Smooth muscle cell (in vitro differentiated cells): ENCODE measurements around the gene RAB40B. TPM values are rescaled to one million over a fixed set of nuclear protein-coding genes. Genes with fewer than 3 reads are reported as not detected.
"Not testable (repeated sequence)": the region's sequence is repeated elsewhere in the genome, so short reads cannot be mapped to it uniquely, and the experiment has no call there.

Experiments used
- DNase-seq: peaks from one replicate; lab custom pipeline; 2025; ENCODE audit not compliant: unreplicated experiment; lab: John Stamatoyannopoulos, UW
- H2AFZ ChIP-seq: fragments of 200-600 bp; sonication (generic); 2 replicates; pipeline ENCODE4 v1.6.0; 2016; ENCODE audit warnings: antibody characterized with exemption, low read depth, mild to moderate bottlenecking
- H3F3A ChIP-seq: fragments of 200-600 bp; sonication (generic); 2 replicates; pipeline ENCODE4 v1.6.0; 2017; ENCODE audit warnings: antibody characterized with exemption, low read depth
- H3K27ac ChIP-seq: fragments of 200-600 bp; sonication (generic); 2 replicates; pipeline ENCODE4 v1.5.1; 2016; ENCODE audit warnings: low read depth, mild to moderate bottlenecking
- H3K27me3 ChIP-seq: fragments of 200-600 bp; sonication (generic); 2 replicates; pipeline ENCODE4 v1.6.1; 2016; ENCODE audit warnings: low read depth, mild to moderate bottlenecking
- H3K36me3 ChIP-seq: fragments of 200-600 bp; sonication (generic); 2 replicates; pipeline ENCODE4 v1.5.1; 2016; ENCODE audit warnings: low read depth
- H3K4me1 ChIP-seq: fragments of 200-600 bp; sonication (generic); 2 replicates; pipeline ENCODE4 v1.5.1; 2016; ENCODE audit warnings: low read depth
- H3K4me2 ChIP-seq: fragments of 200-600 bp; sonication (generic); 2 replicates; pipeline ENCODE4 v1.6.0; 2016; ENCODE audit warnings: mild to moderate bottlenecking
- H3K4me3 ChIP-seq: fragments of 200-600 bp; sonication (generic); 2 replicates; pipeline ENCODE4 v1.5.1; 2016; ENCODE audit warnings: mild to moderate bottlenecking
- H3K79me2 ChIP-seq: fragments of 200-600 bp; sonication (generic); 2 replicates; pipeline ENCODE4 v1.6.0; 2016; ENCODE audit warnings: low read depth, mild to moderate bottlenecking
- H3K9ac ChIP-seq: fragments of 200-600 bp; sonication (generic); 2 replicates; pipeline ENCODE4 v1.6.0; 2016; ENCODE audit warnings: low read depth
- H3K9me3 ChIP-seq: fragments of 200-600 bp; sonication (generic); replicated peaks from 2 replicates; pipeline ENCODE4 v1.5.1; 2016; ENCODE audit warnings: low read depth
- H4K20me1 ChIP-seq: fragments of 200-600 bp; sonication (generic); 2 replicates; pipeline ENCODE4 v1.6.0; 2016; ENCODE audit warnings: low read depth
- WGBS: methylation state at CpG from one replicate; pipeline ENCODE4 v1.1.7; 2016; ENCODE audit warnings: low lambda C conversion rate; 5-methylcytosine and 5-hydroxymethylcytosine counted together
- polyA plus RNA-seq: library from polyadenylated mRNA; unstranded; fragments of >200 nt; fragmentation: Nextera tagmentation; extraction: Ambion mirVana; gene quantifications from 2 replicates; pipeline ENCODE4 v1.2.1, GENCODE V29; 2016
- total RNA-seq: library from RNA; depleted of rRNA; stranded (reverse); fragments of >200 nt; gene quantifications from 2 replicates; pipeline ENCODE4 v1.2.3, GENCODE V29; 2014
- TF ChIP-seq, protein P1 (sequence below): fragments of 200-600 bp; sonication (generic); IDR thresholded peaks from 2 replicates; pipeline ENCODE4 v1.5.1; 2017; ENCODE audit warnings: borderline replicate concordance, mild to moderate bottlenecking, antibody characterized with exemption; ENCODE audit not compliant: insufficient read depth, poor library complexity, severe bottlenecking

RAB40B gene, protein sequence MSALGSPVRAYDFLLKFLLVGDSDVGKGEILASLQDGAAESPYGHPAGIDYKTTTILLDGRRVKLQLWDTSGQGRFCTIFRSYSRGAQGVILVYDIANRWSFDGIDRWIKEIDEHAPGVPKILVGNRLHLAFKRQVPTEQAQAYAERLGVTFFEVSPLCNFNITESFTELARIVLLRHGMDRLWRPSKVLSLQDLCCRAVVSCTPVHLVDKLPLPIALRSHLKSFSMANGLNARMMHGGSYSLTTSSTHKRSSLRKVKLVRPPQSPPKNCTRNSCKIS
- total RNA-seq (5.6 and 12.0 TPM in 2 replicates), polyA plus RNA-seq (16.0 and 20.5 TPM in 2 replicates)

DNA sequence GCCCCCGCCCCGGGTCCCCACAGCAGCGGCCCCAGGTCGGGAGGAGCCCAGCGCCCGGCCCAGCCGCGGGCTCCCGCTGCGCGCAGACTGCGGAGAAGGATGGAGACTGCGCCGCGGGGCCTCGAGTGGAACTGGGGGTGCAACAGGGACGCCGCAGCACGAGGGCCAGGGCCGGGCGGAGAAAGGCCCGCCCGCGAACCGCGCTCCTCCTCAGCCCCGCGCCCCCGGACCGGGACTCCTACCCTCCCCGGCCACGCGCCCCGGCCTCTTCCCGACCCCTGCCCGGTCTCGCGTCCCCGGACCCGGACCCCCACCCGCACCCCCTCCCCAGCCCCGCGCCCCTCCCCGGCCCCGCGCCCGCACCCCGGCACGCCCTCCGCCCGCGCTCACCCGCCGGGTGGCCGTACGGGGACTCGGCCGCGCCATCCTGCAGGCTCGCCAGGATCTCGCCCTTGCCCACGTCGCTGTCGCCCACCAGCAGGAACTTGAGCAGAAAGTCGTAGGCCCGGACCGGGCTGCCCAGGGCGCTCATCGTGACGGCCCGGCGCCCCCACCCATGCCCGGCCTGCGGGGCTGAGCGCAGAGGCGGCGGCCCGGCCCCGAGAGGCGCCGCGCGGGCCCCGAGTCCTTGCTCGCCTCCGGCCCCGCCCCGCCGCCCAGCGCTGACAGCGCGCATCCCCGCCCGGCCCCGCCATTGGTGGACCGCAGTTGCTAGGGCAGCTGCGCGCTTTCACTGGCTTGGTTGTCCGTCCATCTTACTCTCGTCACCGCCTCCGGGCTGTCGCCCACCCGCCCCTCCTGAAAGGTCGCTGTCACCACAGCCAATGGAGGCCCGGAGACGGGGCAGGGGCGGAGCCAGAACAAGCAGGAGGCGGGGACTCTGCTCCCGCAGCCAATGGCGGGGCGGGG is at the start of gene RAB40B:
Gene RAB40B (minus strand): TSS at position 634 of the 909 bp plus-strand sequence. CDS start 102 bp downstream, at position 532.
- Histone ChIP-seq H2AFZ (peak within 1 kb of the TSS; percentile 90), H3K4me3 (peak within 1 kb of the TSS; percentile 86), H3K79me2 (peaks cover 10% of the 10 kb centered on the region), H4K20me1 (no peaks in the 10 kb centered on the region), H3F3A (no peaks in the 10 kb centered on the region), H3K4me2 (peak within 1 kb of the TSS; percentile 99), H3K27me3 (no peaks in the 10 kb centered on the region), H3K9ac (no peak within 1 kb of the TSS), H3K9me3 (no peaks in the 10 kb centered on the region), H3K4me1 (peaks cover 7% of the 10 kb centered on the region), H3K36me3 (no peaks in the 10 kb centered on the region), H3K27ac (no peak within 1 kb of the TSS)
- WGBS: 2% methylated on average over 27 of the region's 112 CpGs
- peak; percentile 95 for DNase-seq
- TF ChIP-seq, protein P1, sequence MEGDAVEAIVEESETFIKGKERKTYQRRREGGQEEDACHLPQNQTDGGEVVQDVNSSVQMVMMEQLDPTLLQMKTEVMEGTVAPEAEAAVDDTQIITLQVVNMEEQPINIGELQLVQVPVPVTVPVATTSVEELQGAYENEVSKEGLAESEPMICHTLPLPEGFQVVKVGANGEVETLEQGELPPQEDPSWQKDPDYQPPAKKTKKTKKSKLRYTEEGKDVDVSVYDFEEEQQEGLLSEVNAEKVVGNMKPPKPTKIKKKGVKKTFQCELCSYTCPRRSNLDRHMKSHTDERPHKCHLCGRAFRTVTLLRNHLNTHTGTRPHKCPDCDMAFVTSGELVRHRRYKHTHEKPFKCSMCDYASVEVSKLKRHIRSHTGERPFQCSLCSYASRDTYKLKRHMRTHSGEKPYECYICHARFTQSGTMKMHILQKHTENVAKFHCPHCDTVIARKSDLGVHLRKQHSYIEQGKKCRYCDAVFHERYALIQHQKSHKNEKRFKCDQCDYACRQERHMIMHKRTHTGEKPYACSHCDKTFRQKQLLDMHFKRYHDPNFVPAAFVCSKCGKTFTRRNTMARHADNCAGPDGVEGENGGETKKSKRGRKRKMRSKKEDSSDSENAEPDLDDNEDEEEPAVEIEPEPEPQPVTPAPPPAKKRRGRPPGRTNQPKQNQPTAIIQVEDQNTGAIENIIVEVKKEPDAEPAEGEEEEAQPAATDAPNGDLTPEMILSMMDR: no peak

DNA sequence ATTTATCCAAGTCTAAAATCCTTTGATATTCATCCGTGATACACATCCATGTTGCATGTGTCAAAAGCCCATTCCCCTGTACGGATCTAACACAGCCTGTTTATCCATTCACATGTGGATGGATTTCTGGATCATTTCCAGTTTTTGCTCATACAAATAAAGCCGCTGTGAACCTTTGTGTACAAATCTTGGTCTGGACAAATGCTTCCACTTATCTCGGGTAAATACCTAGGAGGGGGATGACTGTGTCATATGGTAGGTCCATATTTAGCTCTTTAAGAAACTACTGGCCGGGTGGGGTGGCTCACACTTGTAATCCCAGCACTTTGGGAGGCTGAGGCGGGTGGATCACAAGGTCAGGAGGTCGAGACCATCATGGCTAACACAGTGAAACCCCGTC is 47.0 kb upstream of the RAB40B start:
- Histone ChIP-seq H3K36me3 (peaks cover 8% of the 10 kb centered on the region), H2AFZ (no peak overlapping the region), H3K79me2 (no peaks in the 10 kb centered on the region), H3K9ac (no peak overlapping the region), H3K9me3 (peaks cover 9% of the 10 kb centered on the region), H4K20me1 (no peaks in the 10 kb centered on the region), H3K4me2 (no peak overlapping the region), H3F3A (no peaks in the 10 kb centered on the region), H3K27ac (no peak overlapping the region), H3K27me3 (no peaks in the 10 kb centered on the region), H3K4me3 (no peak overlapping the region), H3K4me1 (no peaks in the 10 kb centered on the region)
- TF ChIP-seq, protein P1: no peak
- WGBS: 88% methylated on average over 8 of the region's 8 CpGs
- no peak for DNase-seq

GRCh38 chr17:82744736-82745135 is 46.2 kb upstream of the RAB40B start:
- H3K36me3 ChIP-seq, H3K4me3 ChIP-seq, H3K79me2 ChIP-seq, H3K27me3 ChIP-seq, DNase-seq, H4K20me1 ChIP-seq, H3F3A ChIP-seq, H3K4me1 ChIP-seq, H3K9me3 ChIP-seq, H3K4me2 ChIP-seq, H2AFZ ChIP-seq, H3K27ac ChIP-seq, H3K9ac ChIP-seq: not testable (repeated sequence)
- WGBS: 60% methylated on average over 7 of the region's 7 CpGs
